OCI-LY7 (cell line): ENCODE measurements around the gene PIEZO2. TPM values are rescaled to one million over a fixed set of nuclear protein-coding genes. Genes with fewer than 3 reads are reported as not detected.
"Not testable (repeated sequence)": the region's sequence is repeated elsewhere in the genome, so short reads cannot be mapped to it uniquely, and the experiment has no call there.

Experiments used
- BruUV-seq: library from RNA; stranded (reverse); fragments of 400-500 nt; replicated peaks from 2 replicates; lab custom pipeline; 2021; lab: Mats Ljungman, UMichigan
- CTCF ChIA-PET: fragments of 300-600 bp; sonication (Branson Sonifier 250); formaldehyde crosslinking; loops from one replicate; lab custom pipeline; 2022; ENCODE audit warnings: antibody characterized with exemption; ENCODE audit not compliant: unreplicated experiment; lab: Charles Lee
- POLR2A ChIA-PET: fragments of 300-600 bp; sonication (Branson Sonifier 250); formaldehyde crosslinking; loops from one replicate; lab custom pipeline; 2022; ENCODE audit warnings: antibody characterized with exemption; lab: Charles Lee
- DNase-seq: peaks from one replicate; pipeline ENCODE4 v3.0.0-alpha.2; 2015; ENCODE audit warnings: low spot score
- H2AFZ ChIP-seq: fragments of 200-600 bp; sonication (generic), shearing (Covaris generic); 2 replicates; pipeline ENCODE4 v1.6.1; 2014; ENCODE audit warnings: mild to moderate bottlenecking, antibody characterized with exemption, low read length, moderate library complexity
- H3K27ac ChIP-seq: fragments of 200-600 bp; sonication (generic); 2 replicates; pipeline ENCODE4 v1.5.1; 2014; ENCODE audit warnings: mixed run types, low read depth, mild to moderate bottlenecking, moderate library complexity, low read length, inconsistent platforms; ENCODE audit not compliant: poor library complexity, severe bottlenecking
- H3K36me3 ChIP-seq: fragments of 200-600 bp; sonication (generic); 2 replicates; pipeline ENCODE4 v1.6.1; 2014; ENCODE audit warnings: mild to moderate bottlenecking, antibody characterized with exemption, low read length, moderate library complexity, mixed read lengths; ENCODE audit not compliant: insufficient read depth
- H3K4me1 ChIP-seq: fragments of 200-600 bp; sonication (generic); 2 replicates; pipeline ENCODE4 v1.5.1; 2014; ENCODE audit warnings: mild to moderate bottlenecking, low read length; ENCODE audit not compliant: insufficient read depth, poor library complexity, severe bottlenecking
- H3K4me2 ChIP-seq: fragments of 200-600 bp; sonication (generic); 2 replicates; pipeline ENCODE4 v1.6.1; 2014; ENCODE audit warnings: mild to moderate bottlenecking, low read length
- H3K4me3 ChIP-seq: fragments of 200-600 bp; sonication (generic); 2 replicates; pipeline ENCODE4 v1.5.1; 2014; ENCODE audit warnings: mild to moderate bottlenecking, low read depth, low read length; ENCODE audit not compliant: poor library complexity, severe bottlenecking
- H3K79me2 ChIP-seq: fragments of 200-600 bp; sonication (generic); 2 replicates; pipeline ENCODE4 v1.6.1; 2016; ENCODE audit warnings: low read depth, mild to moderate bottlenecking, low read length, moderate library complexity, mixed read lengths; ENCODE audit not compliant: insufficient read depth
- H3K9me2 ChIP-seq: fragments of 200-600 bp; sonication (generic); 2 replicates; pipeline ENCODE4 v1.6.1; 2016; ENCODE audit warnings: mild to moderate bottlenecking, low read length, mixed read lengths; ENCODE audit not compliant: insufficient read depth
- H3K9me3 ChIP-seq: fragments of 200-600 bp; sonication (generic); 2 replicates; pipeline ENCODE4 v1.6.1; 2014; ENCODE audit warnings: mild to moderate bottlenecking, mixed run types, low read length, mixed read lengths
- H4K20me1 ChIP-seq: fragments of 200-600 bp; sonication (generic); 2 replicates; pipeline ENCODE4 v1.6.1; 2014; ENCODE audit warnings: mild to moderate bottlenecking, antibody characterized with exemption, low read length, moderate library complexity, mixed read lengths; ENCODE audit not compliant: insufficient read depth
- EZH2phosphoT487 ChIP-seq: fragments of 200-600 bp; sonication (generic); IDR thresholded peaks from 2 replicates; pipeline ENCODE4 v1.6.1; 2018; ENCODE audit warnings: low read depth, borderline replicate concordance, mild to moderate bottlenecking, mixed run types, antibody characterized with exemption, low read length, moderate library complexity, mixed read lengths
- intact Hi-C: fragments of 100-400 bp; cut with micrococcal nuclease; formaldehyde crosslinking; loops from one replicate; pipeline ENCODE4 v1.10.0; 2022; ENCODE audit not compliant: unreplicated experiment
- total RNA-seq, 2 experiments: library from RNA; depleted of rRNA in 1 of 2; stranded (reverse); fragments of >200 nt in 1 of 2; shearing (Covaris generic) in 1 of 2; gene quantifications; 2 replicates each; pipeline ENCODE4 v1.2.3, GENCODE V29; 2014 to 2022
- TF ChIP-seq, protein P1 (sequence below): fragments of 200-600 bp; sonication (generic); conservative IDR thresholded peaks from 2 replicates; pipeline ENCODE4 v1.5.1; 2014; ENCODE audit warnings: mild to moderate bottlenecking, antibody characterized with exemption, low read length, moderate library complexity, mixed read lengths

PIEZO2 gene
- total RNA-seq, 2 experiments from 2014 or later: 0.95 to 3.3 TPM

GRCh38 chr18:10936176-10937053 is 213.0 kb downstream of the PIEZO2 start:
- Histone ChIP-seq H3K9me2 (no peaks in the 10 kb centered on the region), H3K79me2 (no peaks in the 10 kb centered on the region), H3K4me3 (no peak overlapping the region), H3K9me3 (no peaks in the 10 kb centered on the region), H4K20me1 (no peaks in the 10 kb centered on the region), H2AFZ (no peak overlapping the region), H3K27ac (no peak overlapping the region), H3K36me3 (no peaks in the 10 kb centered on the region; the same call in 1 of the 2 replicates), H3K4me2 (no peak overlapping the region), H3K4me1 (peaks cover 2% of the 10 kb centered on the region)
- TF ChIP-seq, protein P1, sequence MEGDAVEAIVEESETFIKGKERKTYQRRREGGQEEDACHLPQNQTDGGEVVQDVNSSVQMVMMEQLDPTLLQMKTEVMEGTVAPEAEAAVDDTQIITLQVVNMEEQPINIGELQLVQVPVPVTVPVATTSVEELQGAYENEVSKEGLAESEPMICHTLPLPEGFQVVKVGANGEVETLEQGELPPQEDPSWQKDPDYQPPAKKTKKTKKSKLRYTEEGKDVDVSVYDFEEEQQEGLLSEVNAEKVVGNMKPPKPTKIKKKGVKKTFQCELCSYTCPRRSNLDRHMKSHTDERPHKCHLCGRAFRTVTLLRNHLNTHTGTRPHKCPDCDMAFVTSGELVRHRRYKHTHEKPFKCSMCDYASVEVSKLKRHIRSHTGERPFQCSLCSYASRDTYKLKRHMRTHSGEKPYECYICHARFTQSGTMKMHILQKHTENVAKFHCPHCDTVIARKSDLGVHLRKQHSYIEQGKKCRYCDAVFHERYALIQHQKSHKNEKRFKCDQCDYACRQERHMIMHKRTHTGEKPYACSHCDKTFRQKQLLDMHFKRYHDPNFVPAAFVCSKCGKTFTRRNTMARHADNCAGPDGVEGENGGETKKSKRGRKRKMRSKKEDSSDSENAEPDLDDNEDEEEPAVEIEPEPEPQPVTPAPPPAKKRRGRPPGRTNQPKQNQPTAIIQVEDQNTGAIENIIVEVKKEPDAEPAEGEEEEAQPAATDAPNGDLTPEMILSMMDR: no peak
- no peak for TF ChIP-seq EZH2phosphoT487
- DNase-seq: no peak
- POLR2A ChIA-PET: interaction anchor here (0.8 to 1.9 kb wide), 6 partner anchors 9 to 122 kb away, joined by 3 to 14 read pairs (median 5); no protein-coding TSS in a partner anchor
- CTCF ChIA-PET: no interaction called here
- intact Hi-C loops: no loop called here
- no TSS peak for BruUV-seq

DNA sequence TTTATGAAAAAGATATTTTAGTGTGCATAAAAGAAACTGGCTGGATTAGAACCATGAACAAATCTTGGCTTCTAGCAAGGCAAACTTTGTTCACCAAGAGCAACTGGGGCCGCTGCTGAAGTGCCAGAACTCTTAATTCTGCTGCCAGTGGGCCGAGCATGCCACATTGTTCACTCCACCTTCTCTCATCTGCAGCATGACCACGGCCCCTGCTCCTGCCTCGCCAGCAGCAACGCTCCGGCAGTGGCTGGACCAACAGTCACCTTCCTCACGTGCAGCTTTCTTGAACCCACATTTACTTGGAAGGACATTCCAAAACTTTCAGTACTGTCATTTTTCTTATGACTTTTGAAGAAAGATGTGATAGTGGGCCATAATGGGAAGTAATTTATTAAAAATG is 213.8 kb downstream of the PIEZO2 start:
- no peak for DNase-seq
- no peaks in the 10 kb centered on the region for H3K9me3 ChIP-seq
- no peaks in the 10 kb centered on the region for H4K20me1 ChIP-seq
- peaks cover 2% of the 10 kb centered on the region for H3K4me1 ChIP-seq
- ChIA-PET POLR2A (no interaction called here), CTCF (no interaction called here)
- no peak overlapping the region for H3K4me2 ChIP-seq
- BruUV-seq: no TSS peak
- no peaks in the 10 kb centered on the region; the same call in 1 of the 2 replicates for H3K36me3 ChIP-seq
- H3K79me2 ChIP-seq: no peaks in the 10 kb centered on the region
- no peak for TF ChIP-seq EZH2phosphoT487
- TF ChIP-seq, protein P1: no peak
- no peak overlapping the region for H3K4me3 ChIP-seq
- intact Hi-C loops: no loop called here
- no peak overlapping the region for H2AFZ ChIP-seq
- H3K9me2 ChIP-seq: no peaks in the 10 kb centered on the region
- H3K27ac ChIP-seq: no peak overlapping the region

DNA sequence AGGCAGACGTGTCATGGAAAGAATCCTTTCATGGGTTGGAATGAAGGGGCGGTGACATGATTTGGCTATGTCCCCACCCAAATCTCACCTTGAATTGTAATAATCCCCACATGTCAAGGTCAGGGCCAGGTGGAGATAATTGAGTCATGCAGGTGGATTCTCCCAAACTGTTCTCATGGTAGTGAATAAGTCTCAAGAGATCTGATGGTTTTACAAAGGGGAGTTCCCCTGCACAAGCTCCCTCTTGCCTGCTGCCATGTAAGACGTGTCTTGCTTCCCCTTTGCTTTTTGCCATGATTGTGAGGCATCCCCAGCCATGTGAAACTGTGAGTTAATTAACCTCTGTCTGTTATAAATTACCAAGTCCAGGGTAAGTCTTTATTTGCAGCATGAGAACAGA is 215.7 kb downstream of the PIEZO2 start:
- H3K4me2 ChIP-seq, H3K27ac ChIP-seq, H2AFZ ChIP-seq, intact Hi-C loops, H3K4me1 ChIP-seq, H3K36me3 ChIP-seq, DNase-seq, BruUV-seq, CTCF ChIA-PET, H3K9me2 ChIP-seq, H3K9me3 ChIP-seq, H4K20me1 ChIP-seq, H3K4me3 ChIP-seq, H3K79me2 ChIP-seq: not testable (repeated sequence)
- POLR2A ChIA-PET: interaction anchor here (0.8 kb wide), 1 partner anchor 8 kb away, joined by 3 read pairs; no protein-coding TSS in a partner anchor
